Chondrocyte (in vitro differentiated cells): ENCODE measurements around the gene PAQR9. TPM values are rescaled to one million over a fixed set of nuclear protein-coding genes. Genes with fewer than 3 reads are reported as not detected.

Source experiments
- DNase-seq: peaks from one replicate; pipeline ENCODE4 v3.0.0; 2021; ENCODE audit warnings: mixed read lengths, low spot score
- H3K27ac Mint-ChIP-seq: one replicate; pipeline ENCODE4 v1.8.0; 2021; ENCODE audit warnings: mild to moderate bottlenecking, moderate library complexity, mixed read lengths; ENCODE audit not compliant: unreplicated experiment
- H3K27me3 Mint-ChIP-seq: 2 replicates; pipeline ENCODE4 v1.8.0; 2021; ENCODE audit warnings: low read depth, mixed read lengths
- H3K36me3 Mint-ChIP-seq: 2 replicates; pipeline ENCODE4 v1.8.0; 2021; ENCODE audit warnings: low read depth, mixed read lengths
- H3K4me1 Mint-ChIP-seq: 2 replicates; pipeline ENCODE4 v1.8.0; 2021; ENCODE audit warnings: low read depth, mild to moderate bottlenecking, mixed read lengths
- H3K4me3 Mint-ChIP-seq: one replicate; pipeline ENCODE4 v1.8.0; 2021; ENCODE audit warnings: mild to moderate bottlenecking, moderate library complexity, mixed read lengths; ENCODE audit not compliant: unreplicated experiment
- H3K9me3 Mint-ChIP-seq: 2 replicates; pipeline ENCODE4 v1.8.0; 2021; ENCODE audit warnings: low read depth, mixed read lengths
- total RNA-seq: library from RNA; stranded (reverse); gene quantifications from 3 replicates; pipeline ENCODE4 v1.2.1, GENCODE V29; 2021
- TF ChIP-seq, protein P1 (sequence below): fragments of 200-600 bp; sonication (generic); IDR thresholded peaks from 2 replicates; pipeline ENCODE4 v1.5.0; 2021; ENCODE audit warnings: antibody characterized with exemption, mild to moderate bottlenecking, moderate library complexity

Gene PAQR9
- total RNA-seq, 1 donor from 2014 or later, result not detected

DNA sequence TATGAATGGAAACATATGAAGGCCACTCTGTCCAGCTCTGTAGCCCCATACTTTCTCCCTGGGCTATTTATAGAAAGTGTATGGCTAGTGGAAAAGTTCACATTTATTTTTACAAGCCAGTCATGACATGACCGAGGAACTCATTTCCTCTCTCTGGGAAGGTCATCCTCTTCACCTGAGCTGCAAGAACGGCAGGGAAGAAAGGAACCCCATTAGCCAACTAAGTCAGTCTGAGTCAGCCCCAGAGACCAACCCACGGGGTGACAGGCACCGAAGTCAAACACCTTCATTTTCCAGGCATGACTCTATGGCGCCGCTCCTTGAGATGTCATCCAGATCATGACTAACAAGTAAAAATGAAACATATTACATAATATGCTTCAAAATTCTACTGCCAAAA is 4.8 kb downstream of the PAQR9 start:
- H3K4me1 Mint-ChIP-seq, result no peaks in the 10 kb centered on the region
- peaks cover 2% of the 10 kb centered on the region for H3K36me3 Mint-ChIP-seq
- no peak overlapping the region for H3K27ac Mint-ChIP-seq
- no peaks in the 10 kb centered on the region for H3K9me3 Mint-ChIP-seq
- no peak overlapping the region for H3K4me3 Mint-ChIP-seq
- DNase-seq, result no peak
- H3K27me3 Mint-ChIP-seq, result peaks cover 30% of the 10 kb centered on the region
- TF ChIP-seq, protein P1, sequence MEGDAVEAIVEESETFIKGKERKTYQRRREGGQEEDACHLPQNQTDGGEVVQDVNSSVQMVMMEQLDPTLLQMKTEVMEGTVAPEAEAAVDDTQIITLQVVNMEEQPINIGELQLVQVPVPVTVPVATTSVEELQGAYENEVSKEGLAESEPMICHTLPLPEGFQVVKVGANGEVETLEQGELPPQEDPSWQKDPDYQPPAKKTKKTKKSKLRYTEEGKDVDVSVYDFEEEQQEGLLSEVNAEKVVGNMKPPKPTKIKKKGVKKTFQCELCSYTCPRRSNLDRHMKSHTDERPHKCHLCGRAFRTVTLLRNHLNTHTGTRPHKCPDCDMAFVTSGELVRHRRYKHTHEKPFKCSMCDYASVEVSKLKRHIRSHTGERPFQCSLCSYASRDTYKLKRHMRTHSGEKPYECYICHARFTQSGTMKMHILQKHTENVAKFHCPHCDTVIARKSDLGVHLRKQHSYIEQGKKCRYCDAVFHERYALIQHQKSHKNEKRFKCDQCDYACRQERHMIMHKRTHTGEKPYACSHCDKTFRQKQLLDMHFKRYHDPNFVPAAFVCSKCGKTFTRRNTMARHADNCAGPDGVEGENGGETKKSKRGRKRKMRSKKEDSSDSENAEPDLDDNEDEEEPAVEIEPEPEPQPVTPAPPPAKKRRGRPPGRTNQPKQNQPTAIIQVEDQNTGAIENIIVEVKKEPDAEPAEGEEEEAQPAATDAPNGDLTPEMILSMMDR, result no peak

GRCh38 chr3:142953443-142953842 is 10.0 kb downstream of the PAQR9 start:
- TF ChIP-seq, protein P1, result no peak
- Mint-ChIP-seq H3K27ac (no peak overlapping the region), H3K9me3 (no peaks in the 10 kb centered on the region), H3K4me3 (no peak overlapping the region), H3K4me1 (no peaks in the 10 kb centered on the region), H3K36me3 (no peaks in the 10 kb centered on the region), H3K27me3 (peaks cover 10% of the 10 kb centered on the region)
- no peak for DNase-seq

DNA sequence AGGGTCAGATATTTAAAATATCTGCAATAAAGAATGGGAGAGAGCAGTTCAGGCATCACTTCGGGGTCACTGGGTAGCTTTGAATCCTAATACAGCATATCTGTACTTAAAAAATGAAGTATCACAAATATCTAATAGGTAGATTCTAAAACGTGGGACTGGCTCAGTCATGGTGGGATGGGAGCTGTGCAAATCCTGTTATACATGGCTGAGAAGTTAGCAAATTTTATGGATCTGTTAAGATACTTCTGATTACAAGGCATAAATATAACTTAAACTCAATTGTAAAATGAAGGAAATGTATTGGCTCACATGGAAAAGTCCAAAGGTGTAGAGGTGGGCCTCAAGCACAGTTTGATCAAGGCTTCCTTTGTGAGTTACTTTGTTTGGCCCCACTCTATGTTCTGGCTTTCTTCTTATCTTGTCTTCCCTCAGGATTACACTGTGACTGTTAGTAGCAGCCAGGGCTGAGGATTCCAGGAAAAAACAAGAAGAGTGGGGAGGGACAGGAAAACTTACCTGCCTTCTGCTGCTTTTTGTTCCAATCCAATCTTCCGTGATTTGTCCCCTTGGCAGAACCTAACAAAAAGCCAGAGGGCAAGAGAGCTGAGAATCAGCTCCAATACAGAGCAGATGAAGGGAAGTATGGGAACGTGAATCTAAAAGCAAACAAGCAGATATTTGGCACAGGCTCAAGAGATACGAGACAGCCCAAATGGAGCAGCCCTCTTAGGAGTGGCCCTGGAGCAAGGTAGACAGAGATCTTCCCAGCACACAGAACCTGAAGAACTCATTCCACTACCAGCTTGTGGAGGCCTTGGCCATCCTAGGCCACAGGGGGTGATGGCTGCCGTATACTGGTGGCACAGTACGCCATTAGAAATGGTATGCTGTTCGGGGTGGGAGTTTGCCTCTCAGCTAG is 10.9 kb downstream of the PAQR9 start:
- peaks cover 10% of the 10 kb centered on the region for H3K27me3 Mint-ChIP-seq
- no peaks in the 10 kb centered on the region for H3K9me3 Mint-ChIP-seq
- H3K4me1 Mint-ChIP-seq, result no peaks in the 10 kb centered on the region
- TF ChIP-seq, protein P1, result no peak
- H3K4me3 Mint-ChIP-seq, result no peak overlapping the region
- no peak for DNase-seq
- no peaks in the 10 kb centered on the region for H3K36me3 Mint-ChIP-seq
- no peak overlapping the region for H3K27ac Mint-ChIP-seq

DNA sequence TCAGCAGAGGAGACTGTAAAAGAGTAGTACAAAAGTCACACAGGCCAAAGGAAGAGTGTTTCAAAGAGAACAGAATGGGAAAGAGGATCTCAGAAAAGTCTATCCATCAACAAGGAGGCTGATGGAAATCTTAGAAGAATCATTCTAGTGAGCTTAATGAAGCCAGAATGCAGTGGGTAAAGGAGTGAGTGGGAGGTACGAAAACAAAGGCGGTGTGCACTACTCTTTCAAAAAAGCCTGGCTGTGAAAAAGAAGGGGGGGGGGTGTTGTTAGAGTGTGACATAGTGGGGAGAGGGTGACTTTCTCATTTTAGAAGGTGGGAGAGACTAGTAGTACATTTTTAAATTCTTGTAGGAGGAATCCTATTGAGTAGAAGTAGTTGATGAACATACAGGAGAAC is 11.7 kb downstream of the PAQR9 start:
- TF ChIP-seq, protein P1, result no peak
- H3K4me1 Mint-ChIP-seq, result no peaks in the 10 kb centered on the region
- H3K9me3 Mint-ChIP-seq, result no peaks in the 10 kb centered on the region
- no peak overlapping the region for H3K4me3 Mint-ChIP-seq
- no peaks in the 10 kb centered on the region for H3K36me3 Mint-ChIP-seq
- no peak for DNase-seq
- H3K27ac Mint-ChIP-seq, result no peak overlapping the region
- peaks cover 7% of the 10 kb centered on the region for H3K27me3 Mint-ChIP-seq

DNA sequence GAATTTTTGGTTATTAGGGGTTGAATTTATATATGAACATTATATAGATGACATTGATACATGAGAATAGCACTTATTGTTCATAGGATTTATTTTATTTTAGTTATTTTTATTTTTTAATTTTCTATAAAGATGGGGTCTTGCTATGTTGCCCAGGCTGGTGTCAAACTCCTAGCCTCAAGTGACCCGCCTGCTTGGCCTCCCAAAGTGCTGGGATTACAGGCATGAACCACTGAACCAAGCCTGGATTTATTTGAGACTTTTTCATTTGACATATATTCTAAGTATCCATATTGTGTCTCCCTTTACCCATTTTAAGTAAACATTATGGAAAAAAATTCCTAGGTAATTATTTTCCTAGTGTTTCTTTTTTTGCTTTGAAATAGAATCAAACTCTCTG is 12.5 kb downstream of the PAQR9 start:
- Mint-ChIP-seq H3K36me3 (no peaks in the 10 kb centered on the region), H3K27me3 (peaks cover 4% of the 10 kb centered on the region), H3K9me3 (no peaks in the 10 kb centered on the region), H3K4me3 (no peak overlapping the region), H3K27ac (no peak overlapping the region), H3K4me1 (no peaks in the 10 kb centered on the region)
- TF ChIP-seq, protein P1, result no peak
- DNase-seq, result no peak
